Activated naive CD8-positive, alpha-beta T cell treated with anti-CD3 and anti-CD28 coated beads for 36 hours (primary cell): Measurements from ENCODE around the gene ZNF512B. TPM values are rescaled to one million over a fixed set of nuclear protein-coding genes. Genes with fewer than 3 reads are reported as not detected.
"Not testable (repeated sequence)": the region's sequence is repeated elsewhere in the genome, so short reads cannot be mapped to it uniquely, and the experiment has no call there.

ENCODE experiments used
- DNase-seq: peaks from one replicate; pipeline ENCODE4 v3.0.0; 2021
- H3K27ac Mint-ChIP-seq: one replicate; pipeline ENCODE4 v1.8.0; 2022; ENCODE audit warnings: mild to moderate bottlenecking, moderate library complexity, mixed read lengths
- H3K27me3 Mint-ChIP-seq: one replicate; pipeline ENCODE4 v1.8.0; 2022; ENCODE audit warnings: mild to moderate bottlenecking, mixed read lengths
- H3K36me3 Mint-ChIP-seq: one replicate; pipeline ENCODE4 v1.8.0; 2021; ENCODE audit warnings: mild to moderate bottlenecking, mixed read lengths
- H3K4me1 Mint-ChIP-seq: one replicate; pipeline ENCODE4 v1.8.0; 2021; ENCODE audit warnings: mixed read lengths
- H3K4me3 Mint-ChIP-seq: one replicate; pipeline ENCODE4 v1.8.0; 2022; ENCODE audit warnings: mild to moderate bottlenecking, moderate library complexity, mixed read lengths
- H3K9me3 Mint-ChIP-seq: one replicate; pipeline ENCODE4 v1.8.0; 2022; ENCODE audit warnings: mixed read lengths
- total RNA-seq, 2 experiments: library from RNA; stranded (reverse); gene quantifications; one replicate each; pipeline ENCODE4 v1.2.3, GENCODE V29; 2021

Gene ZNF512B, protein sequence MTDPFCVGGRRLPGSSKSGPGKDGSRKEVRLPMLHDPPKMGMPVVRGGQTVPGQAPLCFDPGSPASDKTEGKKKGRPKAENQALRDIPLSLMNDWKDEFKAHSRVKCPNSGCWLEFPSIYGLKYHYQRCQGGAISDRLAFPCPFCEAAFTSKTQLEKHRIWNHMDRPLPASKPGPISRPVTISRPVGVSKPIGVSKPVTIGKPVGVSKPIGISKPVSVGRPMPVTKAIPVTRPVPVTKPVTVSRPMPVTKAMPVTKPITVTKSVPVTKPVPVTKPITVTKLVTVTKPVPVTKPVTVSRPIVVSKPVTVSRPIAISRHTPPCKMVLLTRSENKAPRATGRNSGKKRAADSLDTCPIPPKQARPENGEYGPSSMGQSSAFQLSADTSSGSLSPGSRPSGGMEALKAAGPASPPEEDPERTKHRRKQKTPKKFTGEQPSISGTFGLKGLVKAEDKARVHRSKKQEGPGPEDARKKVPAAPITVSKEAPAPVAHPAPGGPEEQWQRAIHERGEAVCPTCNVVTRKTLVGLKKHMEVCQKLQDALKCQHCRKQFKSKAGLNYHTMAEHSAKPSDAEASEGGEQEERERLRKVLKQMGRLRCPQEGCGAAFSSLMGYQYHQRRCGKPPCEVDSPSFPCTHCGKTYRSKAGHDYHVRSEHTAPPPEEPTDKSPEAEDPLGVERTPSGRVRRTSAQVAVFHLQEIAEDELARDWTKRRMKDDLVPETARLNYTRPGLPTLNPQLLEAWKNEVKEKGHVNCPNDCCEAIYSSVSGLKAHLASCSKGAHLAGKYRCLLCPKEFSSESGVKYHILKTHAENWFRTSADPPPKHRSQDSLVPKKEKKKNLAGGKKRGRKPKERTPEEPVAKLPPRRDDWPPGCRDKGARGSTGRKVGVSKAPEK
- 10 to 100 TPM; 11.6 to 11.8 TPM for total RNA-seq

DNA sequence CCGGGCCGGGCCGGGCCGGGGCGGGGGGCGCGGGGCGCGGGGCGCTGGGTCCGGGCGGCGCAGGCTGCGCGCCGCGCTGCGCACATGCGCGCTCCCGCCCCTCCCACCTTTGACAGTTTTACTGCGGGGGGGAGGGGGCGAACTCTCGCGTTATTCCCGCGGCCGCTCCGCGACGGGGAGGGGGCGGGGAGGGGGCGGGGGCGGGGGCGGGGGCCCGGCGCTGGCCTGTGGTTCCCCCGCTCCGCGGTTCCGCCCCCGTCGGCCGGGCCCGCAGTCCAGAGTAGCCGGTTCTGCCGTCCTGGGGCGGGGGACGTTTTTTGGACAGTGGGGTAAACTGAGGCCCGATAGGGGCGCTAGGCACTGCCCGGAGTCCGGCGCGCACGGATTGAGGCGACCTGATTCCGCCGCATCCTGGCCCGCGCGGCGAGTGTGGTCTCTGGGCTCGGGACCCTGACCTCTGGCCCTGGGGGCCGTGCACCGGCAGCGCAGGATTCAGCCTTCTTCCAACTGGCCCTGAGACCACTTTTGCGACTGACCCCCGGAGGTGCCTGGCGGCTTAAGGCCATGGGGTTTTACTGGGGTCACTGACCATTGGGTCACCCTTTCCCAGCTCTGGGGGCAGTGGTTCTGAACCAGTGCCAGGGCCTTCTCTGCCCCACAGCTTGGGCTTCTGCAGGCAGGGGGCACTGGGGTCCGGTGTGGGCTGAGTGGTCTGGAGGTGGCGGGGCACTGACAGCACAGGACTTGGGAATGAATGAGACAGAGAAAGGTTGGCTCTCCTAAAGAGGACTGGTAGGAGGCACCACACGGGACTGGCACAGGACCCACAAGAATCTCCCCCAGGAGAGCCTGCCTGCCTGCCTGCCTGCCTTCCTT is at the start of gene ZNF512B:
TSS of gene ZNF512B (minus strand) at position 93 of the 876 bp plus-strand sequence. CDS start 1,980 bp downstream, outside the sequence.
- Mint-ChIP-seq H3K4me1 (peaks cover 17% of the 10 kb centered on the region), H3K36me3 (peaks cover 22% of the 10 kb centered on the region), H3K27me3 (no peaks in the 10 kb centered on the region), H3K27ac (peak within 1 kb of the TSS; percentile 84), H3K4me3 (peak within 1 kb of the TSS; percentile 84), H3K9me3 (no peaks in the 10 kb centered on the region)
- DNase-seq = peak; percentile 57

DNA sequence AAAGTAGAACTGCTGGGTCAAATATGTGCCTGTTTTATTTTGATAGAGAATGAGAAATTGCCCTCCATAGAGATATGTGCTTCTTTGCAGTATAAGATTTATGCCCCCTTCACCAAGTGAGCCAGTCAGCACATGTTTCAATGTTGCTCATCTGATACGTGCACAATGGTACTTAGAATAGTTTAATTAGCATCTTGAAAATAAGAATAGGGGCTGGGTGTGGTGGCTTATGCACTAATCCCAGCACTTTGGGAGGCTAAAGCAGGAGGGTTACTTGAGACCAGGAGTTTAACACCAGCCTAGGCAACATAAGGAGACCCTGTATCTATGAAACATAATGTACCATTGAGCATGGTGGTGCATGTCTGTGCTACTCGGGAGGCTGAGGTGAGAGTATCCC is 45.9 kb upstream of the ZNF512B start:
- peaks cover 15% of the 10 kb centered on the region for H3K4me1 Mint-ChIP-seq
- H3K4me3 Mint-ChIP-seq = no peak overlapping the region
- peaks cover 61% of the 10 kb centered on the region for H3K36me3 Mint-ChIP-seq
- H3K27ac Mint-ChIP-seq = no peak overlapping the region
- DNase-seq = no peak
- no peaks in the 10 kb centered on the region for H3K27me3 Mint-ChIP-seq
- H3K9me3 Mint-ChIP-seq = peaks cover 11% of the 10 kb centered on the region

DNA sequence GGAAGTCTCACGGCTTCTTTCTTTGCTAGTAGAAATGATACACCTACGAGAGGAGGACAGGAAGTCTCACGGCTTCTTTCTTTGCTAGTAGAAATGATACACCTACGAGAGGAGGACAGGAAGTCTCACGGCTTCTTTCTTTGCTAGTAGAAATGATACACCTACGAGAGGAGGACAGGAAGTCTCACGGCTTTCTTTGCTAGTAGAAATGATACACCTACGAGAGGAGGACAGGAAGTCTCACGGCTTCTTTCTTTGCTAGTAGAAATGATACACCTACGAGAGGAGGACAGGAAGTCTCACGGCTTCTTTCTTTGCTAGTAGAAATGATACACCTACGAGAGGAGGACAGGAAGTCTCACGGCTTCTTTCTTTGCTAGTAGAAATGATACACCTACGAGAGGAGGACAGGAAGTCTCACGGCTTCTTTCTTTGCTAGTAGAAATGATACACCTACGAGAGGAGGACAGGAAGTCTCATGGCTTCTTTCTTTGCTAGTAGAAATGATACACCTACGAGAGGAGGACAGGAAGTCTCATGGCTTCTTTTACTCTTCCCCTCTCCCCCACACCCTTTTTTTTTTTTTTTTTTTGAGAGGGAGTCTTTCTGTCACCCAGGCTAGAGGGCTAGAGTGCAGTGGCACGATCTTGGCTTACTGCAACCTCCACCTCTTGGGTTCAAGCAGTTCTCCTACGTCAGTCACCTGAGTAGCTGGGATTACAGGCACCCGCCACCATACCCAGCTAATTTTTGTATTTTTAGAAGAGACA is 42.8 kb upstream of the ZNF512B start:
- not testable (repeated sequence) for H3K27me3 Mint-ChIP-seq, DNase-seq
- Mint-ChIP-seq H3K36me3 (peaks cover 73% of the 10 kb centered on the region), H3K4me3 (peak overlapping the region; percentile 59), H3K9me3 (peaks cover 28% of the 10 kb centered on the region), H3K27ac (peak overlapping the region; percentile 90), H3K4me1 (peaks cover 22% of the 10 kb centered on the region)

DNA sequence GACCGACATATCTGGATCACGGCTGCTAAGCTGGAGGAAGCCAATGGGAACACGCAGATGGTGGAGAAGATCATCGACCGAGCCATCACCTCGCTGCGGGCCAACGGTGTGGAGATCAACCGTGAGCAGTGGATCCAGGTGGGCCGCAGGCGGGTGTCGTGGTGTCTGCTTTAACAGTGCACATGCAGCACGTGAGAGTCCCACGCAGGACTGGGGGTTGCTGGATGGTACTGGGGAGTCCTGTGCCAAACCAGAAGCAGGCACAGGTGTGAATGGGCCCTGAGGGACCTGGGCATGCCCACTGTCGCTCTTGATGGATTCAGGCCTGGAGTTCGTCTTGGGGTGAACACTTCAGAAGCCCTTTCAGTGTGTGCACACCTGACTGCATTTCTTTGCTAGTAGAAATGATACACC is 41.6 kb upstream of the ZNF512B start:
- Mint-ChIP-seq H3K36me3 (peaks cover 78% of the 10 kb centered on the region), H3K4me1 (peaks cover 22% of the 10 kb centered on the region), H3K9me3 (peaks cover 28% of the 10 kb centered on the region), H3K27me3 (no peaks in the 10 kb centered on the region), H3K4me3 (no peak overlapping the region), H3K27ac (peak overlapping the region; percentile 74)
- DNase-seq = no peak

DNA sequence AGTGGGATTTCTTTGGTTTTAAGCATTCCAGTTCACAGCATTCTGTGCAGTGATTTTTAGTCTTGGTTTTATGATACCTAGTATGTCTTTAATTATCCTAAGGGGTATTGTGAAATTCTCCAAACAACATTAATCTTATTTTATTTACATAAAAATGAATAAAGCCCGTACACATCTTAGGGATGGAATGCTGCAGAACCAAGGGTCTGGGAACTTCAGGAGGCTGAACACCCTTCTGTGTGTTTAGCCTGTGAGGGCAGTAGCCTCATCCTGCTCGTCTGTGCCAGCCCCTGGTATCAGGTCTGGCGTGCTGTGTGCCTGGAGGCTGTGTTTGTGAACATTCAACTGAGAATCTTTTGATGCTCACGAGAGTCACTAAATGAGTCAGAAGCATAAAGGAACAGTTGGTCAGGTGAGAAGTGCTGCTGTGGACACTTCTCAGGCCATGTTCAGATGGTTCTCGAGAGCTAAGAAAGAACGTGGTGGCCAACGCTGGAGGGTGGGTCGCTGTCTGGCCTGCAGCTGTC is 41.0 kb upstream of the ZNF512B start:
- H3K27ac Mint-ChIP-seq = peak overlapping the region; percentile 74
- peaks cover 28% of the 10 kb centered on the region for H3K9me3 Mint-ChIP-seq
- no peaks in the 10 kb centered on the region for H3K27me3 Mint-ChIP-seq
- no peak overlapping the region for H3K4me3 Mint-ChIP-seq
- H3K36me3 Mint-ChIP-seq = peaks cover 79% of the 10 kb centered on the region
- peaks cover 22% of the 10 kb centered on the region for H3K4me1 Mint-ChIP-seq
- no peak for DNase-seq

DNA sequence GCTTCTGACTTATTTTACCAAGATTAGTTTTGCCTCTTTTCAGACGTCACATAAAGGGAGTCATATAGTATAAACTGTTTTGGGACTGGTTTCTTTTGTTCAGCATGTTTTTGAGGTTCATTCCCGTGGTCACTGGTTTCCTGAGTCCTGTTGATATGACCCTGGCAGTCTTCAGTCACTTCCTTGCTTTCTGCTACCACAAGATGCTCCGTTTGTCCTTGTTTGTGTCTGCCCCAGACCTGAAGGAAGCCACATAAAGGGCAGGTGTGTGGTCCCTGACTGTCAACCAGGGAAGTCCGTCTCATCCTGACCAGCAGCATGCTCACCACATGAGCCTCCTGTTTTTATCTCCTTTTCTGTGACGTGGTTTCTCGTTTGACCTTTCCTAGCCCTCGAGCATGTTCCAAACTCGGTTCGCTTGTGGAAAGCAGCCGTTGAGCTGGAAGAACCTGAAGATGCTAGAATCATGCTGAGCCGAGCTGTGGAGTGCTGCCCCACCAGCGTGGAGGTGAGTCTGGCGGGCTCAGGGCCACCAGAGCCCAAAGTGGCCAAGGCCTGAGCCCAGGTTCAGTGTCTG is 40.2 kb upstream of the ZNF512B start:
- Mint-ChIP-seq H3K9me3 (peaks cover 25% of the 10 kb centered on the region), H3K27ac (peak overlapping the region; percentile 44), H3K4me3 (no peak overlapping the region), H3K4me1 (peaks cover 22% of the 10 kb centered on the region), H3K36me3 (peaks cover 76% of the 10 kb centered on the region), H3K27me3 (no peaks in the 10 kb centered on the region)
- DNase-seq = no peak

DNA sequence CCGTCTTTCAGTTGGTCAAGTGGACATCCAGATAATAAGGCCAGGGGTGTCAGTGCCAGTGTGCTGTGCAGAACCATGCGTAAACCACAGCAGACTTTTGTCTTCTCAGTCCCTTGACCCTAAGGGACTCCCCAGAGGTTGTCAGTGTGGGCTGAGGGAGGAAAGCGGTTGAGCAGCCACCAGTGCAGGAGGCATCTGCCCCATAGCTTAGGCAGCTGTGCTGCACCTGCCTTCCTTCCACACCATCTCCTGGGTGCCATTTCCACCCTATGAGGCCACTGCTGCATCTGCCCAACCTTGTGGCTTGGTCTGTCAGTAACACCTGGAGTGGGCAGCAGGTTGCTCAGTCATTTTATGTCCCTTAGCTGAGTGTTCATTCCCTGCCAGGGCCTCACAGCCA is 37.2 kb upstream of the ZNF512B start:
- peaks cover 19% of the 10 kb centered on the region for H3K9me3 Mint-ChIP-seq
- no peak overlapping the region for H3K27ac Mint-ChIP-seq
- H3K4me3 Mint-ChIP-seq = no peak overlapping the region
- peaks cover 58% of the 10 kb centered on the region for H3K36me3 Mint-ChIP-seq
- peaks cover 13% of the 10 kb centered on the region for H3K4me1 Mint-ChIP-seq
- H3K27me3 Mint-ChIP-seq = no peaks in the 10 kb centered on the region
- DNase-seq = no peak

DNA sequence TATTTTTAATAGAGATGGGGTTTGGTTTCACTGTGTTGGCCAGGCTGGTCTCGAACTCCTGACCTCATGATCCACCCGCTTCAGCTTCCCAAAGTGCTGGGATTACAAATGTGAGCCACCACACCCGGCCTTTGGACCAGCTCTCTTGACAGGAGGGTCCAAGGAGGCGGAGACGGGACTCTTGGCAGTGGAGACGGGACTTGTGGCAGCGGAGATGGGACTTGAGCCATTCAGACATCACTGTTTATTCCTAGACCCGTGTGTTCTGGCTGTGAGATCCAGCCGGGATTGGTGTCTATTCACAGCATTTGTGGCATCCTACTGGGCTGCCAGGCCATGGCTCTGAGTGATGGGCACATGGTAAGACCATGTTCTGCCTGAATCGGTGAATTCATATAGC is 36.8 kb upstream of the ZNF512B start:
- peaks cover 12% of the 10 kb centered on the region for H3K4me1 Mint-ChIP-seq
- peaks cover 60% of the 10 kb centered on the region for H3K36me3 Mint-ChIP-seq
- no peaks in the 10 kb centered on the region for H3K27me3 Mint-ChIP-seq
- no peak for DNase-seq
- H3K9me3 Mint-ChIP-seq = peaks cover 19% of the 10 kb centered on the region
- no peak overlapping the region for H3K27ac Mint-ChIP-seq
- no peak overlapping the region for H3K4me3 Mint-ChIP-seq

DNA sequence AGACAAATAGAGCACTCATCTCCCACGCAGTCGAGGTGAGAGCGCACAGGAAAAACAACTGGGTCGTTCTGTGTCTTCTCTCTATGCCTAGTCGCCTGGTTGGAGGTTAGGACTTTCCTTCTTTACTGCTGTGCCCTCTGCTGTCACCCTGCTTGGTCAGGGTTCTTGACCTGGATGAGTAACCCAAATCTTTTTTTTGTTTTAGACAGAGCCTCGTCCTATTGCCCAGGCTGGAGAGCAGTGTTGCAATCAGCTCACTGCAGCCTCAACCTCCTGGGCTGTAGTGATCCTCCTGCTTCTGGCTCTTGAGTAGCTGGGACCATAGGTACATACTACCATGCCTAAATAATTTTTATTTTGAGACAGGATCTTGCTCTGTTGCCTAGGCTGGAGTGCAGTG is 35.7 kb upstream of the ZNF512B start:
- Mint-ChIP-seq H3K36me3 (peaks cover 53% of the 10 kb centered on the region), H3K27ac (no peak overlapping the region), H3K4me1 (peaks cover 7% of the 10 kb centered on the region), H3K9me3 (peaks cover 17% of the 10 kb centered on the region), H3K27me3 (no peaks in the 10 kb centered on the region), H3K4me3 (no peak overlapping the region)
- no peak for DNase-seq

DNA sequence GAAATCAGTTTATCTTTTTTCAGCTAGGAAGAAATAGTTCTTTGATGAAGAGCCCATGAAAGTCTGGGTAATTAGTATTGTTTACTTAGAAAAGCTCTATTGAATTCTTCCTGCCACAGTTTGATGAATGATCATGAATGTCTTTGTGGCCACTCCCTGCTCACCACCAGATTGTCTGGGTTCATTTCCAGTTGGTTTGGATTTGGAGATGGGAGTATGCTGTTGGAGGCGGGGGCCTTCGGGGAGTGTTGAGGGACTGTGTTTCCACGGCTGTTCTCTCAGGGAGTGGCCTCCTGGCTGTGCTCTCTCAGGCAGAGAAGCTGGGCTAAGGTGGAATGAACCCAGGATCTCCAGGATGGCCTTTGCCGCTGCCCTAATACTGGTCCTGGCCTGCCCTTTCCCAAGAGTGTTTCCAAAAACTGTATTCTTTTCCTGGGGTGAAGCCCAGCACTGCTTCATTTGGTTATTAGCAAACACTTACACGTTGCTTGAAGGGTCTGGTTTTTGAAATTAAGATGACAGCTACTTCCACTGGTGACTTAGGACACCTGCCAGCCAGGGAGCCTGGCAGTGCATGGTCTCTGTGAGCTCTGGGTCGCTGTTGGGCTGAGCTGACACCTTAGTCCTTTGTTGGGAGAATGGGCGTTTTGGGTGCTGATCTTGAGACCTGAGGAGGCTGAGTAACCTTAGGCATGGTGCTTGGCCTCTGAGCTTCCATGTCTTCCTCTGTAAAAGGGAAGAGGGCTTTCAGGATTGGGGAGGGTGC is 34.4 kb upstream of the ZNF512B start:
- peaks cover 43% of the 10 kb centered on the region for H3K36me3 Mint-ChIP-seq
- no peaks in the 10 kb centered on the region for H3K27me3 Mint-ChIP-seq
- peaks cover 2% of the 10 kb centered on the region for H3K4me1 Mint-ChIP-seq
- DNase-seq = no peak
- no peak overlapping the region for H3K4me3 Mint-ChIP-seq
- H3K27ac Mint-ChIP-seq = no peak overlapping the region
- H3K9me3 Mint-ChIP-seq = peaks cover 11% of the 10 kb centered on the region

DNA sequence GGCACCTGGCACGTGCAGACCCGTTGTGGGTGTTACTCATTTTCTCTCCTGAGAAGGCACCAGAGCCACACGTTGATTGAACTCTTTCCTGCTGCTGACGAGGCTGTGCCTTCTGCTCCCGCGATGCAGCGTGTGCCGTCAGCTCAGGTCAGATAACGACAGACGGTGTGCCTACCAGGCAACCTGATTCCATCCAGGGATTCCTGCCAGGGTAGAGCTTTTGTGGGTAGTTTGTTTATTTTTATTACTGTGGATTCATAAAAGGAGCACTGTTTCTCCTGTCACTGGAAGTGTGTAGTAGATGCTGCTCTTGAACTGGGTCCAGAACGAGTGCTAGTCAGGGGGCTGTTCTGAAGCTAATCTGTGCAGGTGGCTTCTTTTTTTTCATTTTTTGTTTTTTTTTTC is 31.9 kb upstream of the ZNF512B start:
- peaks cover 28% of the 10 kb centered on the region for H3K36me3 Mint-ChIP-seq
- no peaks in the 10 kb centered on the region for H3K27me3 Mint-ChIP-seq
- no peak overlapping the region for H3K4me3 Mint-ChIP-seq
- H3K9me3 Mint-ChIP-seq = no peaks in the 10 kb centered on the region
- DNase-seq = no peak
- no peak overlapping the region for H3K27ac Mint-ChIP-seq
- H3K4me1 Mint-ChIP-seq = no peaks in the 10 kb centered on the region

DNA sequence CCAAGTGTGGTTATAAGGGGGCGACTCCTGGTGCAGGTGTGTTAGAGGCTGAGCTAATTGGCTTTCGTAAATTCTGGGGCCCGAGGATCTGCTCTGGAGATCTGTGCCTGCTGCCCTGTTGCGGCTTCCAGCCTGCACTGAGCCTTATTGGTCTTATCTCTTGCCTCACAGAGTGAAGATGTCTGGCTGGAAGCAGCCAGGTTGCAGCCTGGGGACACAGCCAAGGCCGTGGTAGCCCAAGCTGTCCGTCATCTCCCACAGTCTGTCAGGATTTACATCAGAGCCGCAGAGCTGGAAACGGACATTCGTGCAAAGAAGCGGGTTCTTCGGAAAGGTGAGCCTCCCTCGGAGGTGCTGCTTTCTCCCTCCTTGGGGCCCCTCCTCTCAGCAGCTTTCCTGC is 31.2 kb upstream of the ZNF512B start:
- peaks cover 23% of the 10 kb centered on the region for H3K36me3 Mint-ChIP-seq
- DNase-seq = no peak
- H3K4me3 Mint-ChIP-seq = no peak overlapping the region
- H3K27me3 Mint-ChIP-seq = no peaks in the 10 kb centered on the region
- H3K27ac Mint-ChIP-seq = no peak overlapping the region
- H3K9me3 Mint-ChIP-seq = no peaks in the 10 kb centered on the region
- H3K4me1 Mint-ChIP-seq = no peaks in the 10 kb centered on the region

DNA sequence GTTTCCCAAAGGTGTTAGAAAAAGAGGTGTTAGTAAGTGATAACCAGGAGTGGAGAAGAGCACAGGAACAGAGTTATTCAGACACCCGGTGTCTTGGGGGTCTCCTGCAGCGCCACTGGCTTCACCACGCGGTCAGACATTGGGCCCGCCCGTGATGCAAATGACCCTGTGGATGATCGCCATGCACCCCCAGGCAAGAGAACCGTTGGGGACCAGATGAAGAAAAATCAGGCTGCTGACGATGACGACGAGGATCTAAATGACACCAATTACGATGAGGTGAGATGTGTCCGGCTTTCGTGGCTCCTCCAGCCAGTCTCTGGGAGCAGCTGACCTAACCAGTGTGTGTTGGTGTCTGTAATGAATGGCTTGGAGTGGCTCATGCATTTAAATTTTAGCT is 13.2 kb upstream of the ZNF512B start:
- no peak for DNase-seq
- Mint-ChIP-seq H3K9me3 (no peaks in the 10 kb centered on the region), H3K4me3 (peak overlapping the region; percentile 11), H3K36me3 (peaks cover 22% of the 10 kb centered on the region), H3K27ac (no peak overlapping the region), H3K27me3 (no peaks in the 10 kb centered on the region), H3K4me1 (peaks cover 38% of the 10 kb centered on the region)
